ENCODE results near the gene HSPA12B. TPM values are rescaled to one million over a fixed set of nuclear protein-coding genes. Genes with fewer than 3 reads are reported as not detected.

HSPA12B gene
- total RNA-seq, 4 donors from 2014 or later: 0.75 to 4.1 (median 2.7) TPM

DNA sequence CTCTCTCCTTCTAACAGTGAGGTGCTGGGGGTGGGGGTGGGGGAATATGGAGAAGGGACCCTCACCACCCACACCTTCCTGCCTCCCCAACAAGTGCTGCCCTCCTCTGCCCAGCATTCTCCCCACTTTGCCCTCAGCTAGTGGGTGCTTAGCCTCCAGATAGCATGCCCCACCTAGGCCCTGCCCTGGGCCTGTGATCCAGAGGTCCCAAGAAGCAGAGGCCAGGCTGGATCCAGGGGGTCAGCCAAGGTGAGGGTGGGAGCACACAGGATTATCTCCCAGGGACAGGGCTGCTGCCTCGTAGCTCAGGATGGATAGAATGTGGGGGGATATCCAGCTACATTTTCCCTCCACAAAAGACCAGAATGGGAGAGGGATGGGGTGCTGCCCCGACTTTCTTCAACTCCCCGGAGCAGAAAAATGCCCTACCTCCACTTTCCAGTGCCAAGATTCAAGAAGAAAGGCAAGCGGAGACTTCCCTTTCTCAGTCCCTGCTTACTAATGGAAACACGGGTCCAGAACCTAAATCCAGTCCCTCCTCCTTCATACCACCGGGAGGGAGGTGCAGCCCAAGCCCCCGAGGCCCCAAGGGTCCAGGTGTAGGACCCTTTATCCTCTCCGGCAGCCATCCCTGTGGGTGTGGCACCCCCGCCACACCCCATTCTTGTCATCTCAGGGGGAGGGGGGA lies 34.1 kb downstream of the HSPA12B start:
- intact Hi-C loops (cut with DNase I; ENCODE audit: low total_unique reads) (loop anchor here (1.0 kb wide), 1 partner anchor 47 kb away; no protein-coding TSS in a partner anchor), in situ Hi-C loops (cut with MboI; ENCODE audit: low pct_ligation_motif_present in 1 of 4, low pct_unique_long_range_greater_than_20kb in 1 of 4, low sequenced_read_pairs in 3 of 4) (no loop called here)
- H3K36me3 ChIP-seq: no peaks in the 10 kb centered on the region
- H3K4me3 ChIP-seq: peak overlapping the region; percentile 54 to 97 (median 68)
- H3K27ac ChIP-seq: peak overlapping the region; percentile 90 to 97 (median 94)
- peaks cover 0 to 56% (median 33%) of the 10 kb centered on the region in 4 donors for H3K4me1 ChIP-seq
- no peak for TF ChIP-seq EP300 (IDR thresholded peaks at IDR 0.05; ENCODE audit: low read depth)
- TF ChIP-seq, protein P1, sequence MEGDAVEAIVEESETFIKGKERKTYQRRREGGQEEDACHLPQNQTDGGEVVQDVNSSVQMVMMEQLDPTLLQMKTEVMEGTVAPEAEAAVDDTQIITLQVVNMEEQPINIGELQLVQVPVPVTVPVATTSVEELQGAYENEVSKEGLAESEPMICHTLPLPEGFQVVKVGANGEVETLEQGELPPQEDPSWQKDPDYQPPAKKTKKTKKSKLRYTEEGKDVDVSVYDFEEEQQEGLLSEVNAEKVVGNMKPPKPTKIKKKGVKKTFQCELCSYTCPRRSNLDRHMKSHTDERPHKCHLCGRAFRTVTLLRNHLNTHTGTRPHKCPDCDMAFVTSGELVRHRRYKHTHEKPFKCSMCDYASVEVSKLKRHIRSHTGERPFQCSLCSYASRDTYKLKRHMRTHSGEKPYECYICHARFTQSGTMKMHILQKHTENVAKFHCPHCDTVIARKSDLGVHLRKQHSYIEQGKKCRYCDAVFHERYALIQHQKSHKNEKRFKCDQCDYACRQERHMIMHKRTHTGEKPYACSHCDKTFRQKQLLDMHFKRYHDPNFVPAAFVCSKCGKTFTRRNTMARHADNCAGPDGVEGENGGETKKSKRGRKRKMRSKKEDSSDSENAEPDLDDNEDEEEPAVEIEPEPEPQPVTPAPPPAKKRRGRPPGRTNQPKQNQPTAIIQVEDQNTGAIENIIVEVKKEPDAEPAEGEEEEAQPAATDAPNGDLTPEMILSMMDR (IDR thresholded peaks at IDR 0.05): no peak
- no peak for TF ChIP-seq POLR2AphosphoS5 (IDR thresholded peaks at IDR 0.05)
- no peak for TF ChIP-seq POLR2A (IDR thresholded peaks at IDR 0.05)
- DNase-seq: no peak
- H3K9me3 ChIP-seq: no peaks in the 10 kb centered on the region
- no peaks in the 10 kb centered on the region for H3K27me3 ChIP-seq
- WGBS, 2 donors (ENCODE audit: low coverage in 1 of 2): 0 to 23% methylated on average over 2 to 9 of the region's 9 CpGs

DNA sequence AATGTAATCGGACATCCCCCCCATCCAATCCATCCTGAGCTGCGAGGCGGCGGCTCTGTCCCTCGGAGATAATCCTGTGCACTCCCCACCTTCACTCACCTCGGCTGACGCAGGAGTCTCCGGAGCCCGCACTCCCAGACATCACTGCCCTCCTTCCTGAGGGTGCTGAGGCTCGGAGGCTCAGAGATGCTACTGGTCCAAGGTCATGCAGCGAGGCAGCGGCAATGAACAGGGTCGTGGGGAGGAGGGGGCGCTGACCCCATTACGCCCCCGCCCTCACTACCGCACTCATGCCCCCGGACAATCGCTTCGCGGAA lies 34.6 kb downstream of the HSPA12B start:
- Histone ChIP-seq H3K27ac (peak overlapping the region; percentile 90 to 97 (median 94)), H3K4me1 (peaks cover 0 to 53% (median 33%) of the 10 kb centered on the region in 4 donors), H3K9me3 (no peaks in the 10 kb centered on the region), H3K27me3 (no peaks in the 10 kb centered on the region), H3K36me3 (no peaks in the 10 kb centered on the region), H3K4me3 (peak overlapping the region; percentile 54 to 97 (median 68))
- TF ChIP-seq EP300 (IDR thresholded peaks at IDR 0.05; ENCODE audit: low read depth): no peak
- TF ChIP-seq, protein P1 (IDR thresholded peaks at IDR 0.05): no peak
- no peak for TF ChIP-seq POLR2AphosphoS5 (IDR thresholded peaks at IDR 0.05)
- no peak for TF ChIP-seq POLR2A (IDR thresholded peaks at IDR 0.05)
- peak; percentile 31 for DNase-seq
- in situ Hi-C loops (cut with MboI; ENCODE audit: low pct_ligation_motif_present in 1 of 4, low pct_unique_long_range_greater_than_20kb in 1 of 4, low sequenced_read_pairs in 3 of 4) (no loop called here), intact Hi-C loops (cut with DNase I; ENCODE audit: low total_unique reads) (loop anchor here (1.0 kb wide), 1 partner anchor 48 kb away; no protein-coding TSS in a partner anchor)
- WGBS, 2 donors (ENCODE audit: low coverage in 1 of 2): 1% methylated on average over 21 of the region's 21 CpGs; no CpG with 5 or more reads in 1 of the 2 donors

DNA sequence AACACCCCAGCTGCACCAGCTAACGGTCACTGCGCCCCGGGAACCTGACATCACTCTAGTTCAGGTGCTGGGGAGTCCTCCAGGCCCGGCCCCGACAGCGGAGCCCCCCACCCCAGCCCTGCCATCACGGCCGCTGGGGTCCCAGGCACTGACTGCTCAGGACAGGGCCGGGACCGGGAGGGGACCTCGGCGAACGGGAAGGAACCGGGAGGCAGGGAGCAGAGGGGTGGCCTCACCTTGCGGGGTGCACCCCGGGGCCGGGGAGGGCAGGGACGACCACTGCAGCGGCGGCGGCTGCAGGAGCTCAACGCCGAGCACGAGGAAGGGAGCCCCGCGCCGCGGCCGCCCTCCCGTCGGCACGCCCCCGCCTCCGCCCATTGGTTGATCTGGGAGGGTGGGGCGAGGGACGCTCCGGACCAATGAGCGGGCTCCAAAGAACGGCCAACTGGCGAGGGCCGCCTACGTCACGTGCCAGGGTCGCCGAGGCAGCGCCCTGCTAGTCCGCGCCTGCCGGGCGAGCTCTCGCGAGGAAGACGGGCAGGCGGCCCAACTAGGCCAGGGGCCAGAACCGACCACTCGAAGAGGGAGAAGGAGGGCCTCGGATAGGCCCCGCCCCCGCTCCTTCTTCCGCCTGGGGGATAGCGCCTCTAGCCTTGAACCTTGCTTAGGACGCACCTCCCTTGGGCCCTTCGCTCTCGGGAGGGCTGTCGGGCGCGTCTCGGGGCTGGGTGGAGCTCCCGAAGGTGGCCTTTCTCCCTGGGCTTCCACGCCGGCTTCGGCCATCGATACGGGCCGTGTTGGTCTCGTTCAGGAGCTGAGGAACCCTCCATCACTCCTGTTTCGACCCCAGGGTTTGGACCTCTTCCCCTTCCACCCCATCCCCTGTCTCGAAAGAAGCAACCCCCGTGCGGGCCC lies 35.2 kb downstream of the HSPA12B start, which contains the start of gene ADISSP:
Gene ADISSP (minus strand): TSS at position 327 of the 915 bp plus-strand sequence. CDS start 7,653 bp downstream, outside the sequence.
- 1% methylated on average over 57 of the region's 80 CpGs; no CpG with 5 or more reads in 1 of the 2 donors for WGBS, 2 donors (ENCODE audit: low coverage in 1 of 2)
- intact Hi-C loops (cut with DNase I; ENCODE audit: low total_unique reads): loop anchor here (1.0 kb wide), 1 partner anchor 48 kb away; no protein-coding TSS in a partner anchor
- in situ Hi-C loops (cut with MboI; ENCODE audit: low pct_ligation_motif_present in 1 of 4, low pct_unique_long_range_greater_than_20kb in 1 of 4, low sequenced_read_pairs in 3 of 4): no loop called here
- Histone ChIP-seq H3K27me3 (no peaks in the 10 kb centered on the region), H3K36me3 (no peaks in the 10 kb centered on the region), H3K9me3 (no peaks in the 10 kb centered on the region), H3K4me1 (peaks cover 0 to 52% (median 33%) of the 10 kb centered on the region in 4 donors), H3K4me3 (peak within 1 kb of the TSS; percentile 54 to 97 (median 68)), H3K27ac (peak within 1 kb of the TSS; percentile 90 to 97 (median 94))
- TF ChIP-seq, protein P1 (IDR thresholded peaks at IDR 0.05): no peak
- TF ChIP-seq POLR2AphosphoS5 (IDR thresholded peaks at IDR 0.05) (peak; percentile 49 to 87 (median 75)), POLR2A (IDR thresholded peaks at IDR 0.05) (peak; percentile 70)
- DNase-seq: peak; percentile 99
